ENCODE measurements around the gene RABL3.
"Not testable (repeated sequence)": the region's sequence is repeated elsewhere in the genome, so short reads cannot be mapped to it uniquely, and the experiment has no call there.

RABL3 gene

GRCh38 chr3:120642368-120642948 lies 99.9 kb downstream of the RABL3 start:
- no peak for DNase-seq

DNA sequence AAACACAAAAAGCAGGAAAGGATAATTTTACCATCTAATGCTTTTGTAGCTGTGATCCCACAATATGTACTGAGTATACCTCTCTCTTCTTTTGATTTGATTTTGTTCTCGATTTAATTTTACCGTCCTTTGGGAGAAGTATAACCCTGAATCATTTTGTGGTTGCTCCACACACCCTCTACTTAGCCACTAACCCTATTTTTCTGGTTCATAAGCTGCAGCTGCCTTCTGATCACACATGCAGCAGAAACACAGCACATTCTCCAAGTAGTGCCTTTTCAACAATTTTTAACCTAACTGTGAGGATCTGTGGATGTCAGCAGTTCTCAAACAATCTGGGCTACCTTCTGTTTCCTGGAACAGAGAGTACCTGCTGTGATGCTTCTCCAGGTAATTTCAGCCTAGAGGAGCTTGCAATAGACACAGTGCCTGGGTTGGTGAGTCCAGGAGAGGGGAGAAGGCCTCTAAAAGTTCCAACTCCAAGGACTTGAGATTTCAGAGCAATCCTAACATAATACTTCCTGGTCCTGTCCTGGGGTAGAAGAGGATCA lies 100.5 kb downstream of the RABL3 start:
- no peak for DNase-seq

- no peak for DNase-seq
Measured at GRCh38 chr3:120640231-120640630, 102.1 kb downstream of the RABL3 start.

- not testable (repeated sequence) for DNase-seq
Measured at GRCh38 chr3:120638820-120639219, 103.5 kb downstream of the RABL3 start.

DNA sequence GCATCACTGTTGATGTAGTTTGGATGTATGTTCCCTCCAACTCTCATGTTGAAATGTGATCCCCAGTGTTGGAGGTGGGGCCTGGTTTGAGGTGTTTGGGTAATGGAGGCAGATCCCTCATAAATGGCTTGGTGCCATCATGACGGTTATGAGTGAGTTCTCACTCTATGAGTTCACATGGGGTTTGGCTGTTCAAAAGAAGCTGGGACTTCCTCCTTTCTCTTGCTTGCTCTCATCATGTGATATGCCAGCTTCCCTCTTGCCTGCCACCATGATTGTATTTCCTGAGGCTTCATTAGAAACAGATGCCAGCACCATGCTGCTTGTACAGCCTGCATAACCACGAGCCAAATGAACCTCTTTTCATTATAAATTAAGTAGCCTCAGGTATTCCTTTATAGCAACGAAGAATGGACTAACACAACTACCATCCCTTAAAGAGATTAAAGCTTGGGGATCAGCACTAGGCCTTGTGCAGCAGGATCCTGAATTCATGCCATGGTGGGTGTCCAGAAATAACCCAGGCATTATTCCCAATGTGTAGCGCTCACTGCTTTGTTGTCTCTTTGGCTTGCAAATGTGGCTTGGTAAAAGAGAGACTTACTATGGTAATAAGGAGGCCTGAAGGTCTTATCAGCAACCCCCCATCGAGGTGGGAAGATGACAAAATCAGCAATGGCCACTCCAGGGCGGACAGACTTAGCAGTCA lies 104.3 kb downstream of the RABL3 start:
- no peak for DNase-seq

- DNase-seq = no peak
Measured at GRCh38 chr3:120636795-120637401, 105.4 kb downstream of the RABL3 start.
